Fibroblast of pulmonary artery (primary cell): Measurements from ENCODE around the gene DLGAP1.

Experiments used
- DNase-seq: peaks from one replicate; pipeline ENCODE4 v3.0.0-alpha.2; 2010; ENCODE audit warnings: low read depth
- H3K4me3 ChIP-seq: replicated peaks from 2 replicates; pipeline ENCODE4 v1.5.1; 2011; ENCODE audit warnings: low read depth, mild to moderate bottlenecking, control low read depth, low read length, moderate library complexity
- TF ChIP-seq, protein P1 (sequence below): IDR thresholded peaks from 2 replicates; pipeline ENCODE4 v1.5.1; 2011; ENCODE audit warnings: mild to moderate bottlenecking, control low read depth, low read length, inconsistent platforms; ENCODE audit errors: missing control alignments

Gene DLGAP1

DNA sequence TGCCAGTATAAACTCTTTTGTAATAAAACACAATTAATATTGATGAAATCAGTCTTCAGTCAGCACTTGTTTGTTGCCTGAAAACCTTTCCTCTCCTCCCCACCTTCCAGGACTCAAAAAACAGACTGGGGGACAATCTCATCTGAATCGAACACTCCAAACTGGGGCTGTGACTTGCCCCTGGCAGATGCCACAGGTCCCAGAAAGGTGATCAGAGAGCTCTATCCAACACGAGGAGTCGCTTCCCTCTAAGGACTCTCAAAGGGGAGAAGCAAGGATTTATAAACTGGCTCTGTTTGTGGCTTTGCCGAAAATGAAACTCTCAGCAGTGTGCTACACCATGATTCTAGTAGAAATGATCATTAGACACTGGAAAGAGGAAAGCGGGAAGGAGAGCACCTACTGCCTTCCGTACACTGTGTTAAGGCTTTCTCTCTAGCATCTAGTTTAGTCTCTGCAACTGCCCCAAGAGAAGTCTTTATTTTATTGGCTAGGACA, 805.9 kb downstream of the DLGAP1 start:
- TF ChIP-seq, protein P1, sequence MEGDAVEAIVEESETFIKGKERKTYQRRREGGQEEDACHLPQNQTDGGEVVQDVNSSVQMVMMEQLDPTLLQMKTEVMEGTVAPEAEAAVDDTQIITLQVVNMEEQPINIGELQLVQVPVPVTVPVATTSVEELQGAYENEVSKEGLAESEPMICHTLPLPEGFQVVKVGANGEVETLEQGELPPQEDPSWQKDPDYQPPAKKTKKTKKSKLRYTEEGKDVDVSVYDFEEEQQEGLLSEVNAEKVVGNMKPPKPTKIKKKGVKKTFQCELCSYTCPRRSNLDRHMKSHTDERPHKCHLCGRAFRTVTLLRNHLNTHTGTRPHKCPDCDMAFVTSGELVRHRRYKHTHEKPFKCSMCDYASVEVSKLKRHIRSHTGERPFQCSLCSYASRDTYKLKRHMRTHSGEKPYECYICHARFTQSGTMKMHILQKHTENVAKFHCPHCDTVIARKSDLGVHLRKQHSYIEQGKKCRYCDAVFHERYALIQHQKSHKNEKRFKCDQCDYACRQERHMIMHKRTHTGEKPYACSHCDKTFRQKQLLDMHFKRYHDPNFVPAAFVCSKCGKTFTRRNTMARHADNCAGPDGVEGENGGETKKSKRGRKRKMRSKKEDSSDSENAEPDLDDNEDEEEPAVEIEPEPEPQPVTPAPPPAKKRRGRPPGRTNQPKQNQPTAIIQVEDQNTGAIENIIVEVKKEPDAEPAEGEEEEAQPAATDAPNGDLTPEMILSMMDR, result no peak
- no peak for DNase-seq
- H3K4me3 ChIP-seq, result no peak overlapping the region

DNA sequence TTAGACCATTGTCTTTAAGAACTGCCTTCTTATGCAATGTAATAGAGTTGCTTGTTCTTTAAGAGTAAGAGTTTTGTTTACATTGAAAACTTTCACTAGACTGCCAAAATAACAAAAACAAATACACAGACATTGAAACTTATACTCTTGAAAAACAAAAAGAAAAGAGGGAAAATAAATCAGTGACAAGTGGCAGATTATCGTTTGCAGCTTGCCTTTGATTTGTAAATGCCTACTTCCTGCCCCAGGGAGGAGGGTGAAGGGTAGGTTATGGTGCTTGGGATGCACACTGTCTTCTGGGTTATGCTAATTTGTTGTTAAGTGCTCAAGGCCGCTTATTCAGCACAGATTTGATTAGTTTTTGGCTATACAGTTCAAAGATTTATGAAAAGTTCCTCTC, 806.5 kb downstream of the DLGAP1 start:
- DNase-seq, result no peak
- H3K4me3 ChIP-seq, result no peak overlapping the region
- TF ChIP-seq, protein P1, result no peak

DNA sequence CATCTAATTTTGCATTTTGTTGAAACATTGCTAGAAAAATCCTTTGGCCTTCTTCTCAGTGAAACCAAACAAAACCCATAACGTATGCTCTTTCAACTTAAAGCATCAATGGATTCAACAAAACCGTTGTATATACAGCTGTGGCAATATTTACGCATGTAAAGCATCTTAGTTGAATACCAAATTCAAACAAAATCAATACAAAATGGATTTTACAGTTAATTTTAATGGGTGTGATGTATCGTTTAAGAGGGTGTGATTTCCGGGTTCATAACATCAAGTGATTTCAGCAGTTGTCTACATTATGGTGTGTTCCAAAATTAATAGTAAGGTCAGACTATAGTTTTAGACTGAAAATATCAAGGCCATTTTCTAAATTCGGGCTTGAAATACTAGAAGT, 806.9 kb downstream of the DLGAP1 start:
- TF ChIP-seq, protein P1, result no peak
- DNase-seq, result no peak
- no peak overlapping the region for H3K4me3 ChIP-seq

DNA sequence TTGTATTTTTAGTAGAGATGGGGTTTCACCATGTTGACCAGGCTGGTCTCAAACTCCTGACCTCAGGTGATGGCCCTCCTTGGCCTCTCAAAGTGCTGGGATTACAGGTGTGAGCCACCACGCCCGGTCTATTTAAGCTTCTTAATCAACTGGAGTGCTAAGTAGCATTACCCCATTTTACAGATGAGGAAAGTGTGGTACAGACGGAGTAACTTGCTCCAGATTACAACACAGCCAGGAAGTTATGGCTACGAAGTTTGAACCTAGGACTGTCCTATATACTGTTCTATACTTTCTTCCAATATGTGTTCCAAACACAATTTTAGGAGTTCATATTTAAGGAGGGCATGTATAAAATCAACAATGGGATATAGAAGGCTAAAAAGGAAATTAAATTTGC, 807.5 kb downstream of the DLGAP1 start:
- TF ChIP-seq, protein P1, result no peak
- H3K4me3 ChIP-seq, result no peak overlapping the region
- DNase-seq, result no peak

DNA sequence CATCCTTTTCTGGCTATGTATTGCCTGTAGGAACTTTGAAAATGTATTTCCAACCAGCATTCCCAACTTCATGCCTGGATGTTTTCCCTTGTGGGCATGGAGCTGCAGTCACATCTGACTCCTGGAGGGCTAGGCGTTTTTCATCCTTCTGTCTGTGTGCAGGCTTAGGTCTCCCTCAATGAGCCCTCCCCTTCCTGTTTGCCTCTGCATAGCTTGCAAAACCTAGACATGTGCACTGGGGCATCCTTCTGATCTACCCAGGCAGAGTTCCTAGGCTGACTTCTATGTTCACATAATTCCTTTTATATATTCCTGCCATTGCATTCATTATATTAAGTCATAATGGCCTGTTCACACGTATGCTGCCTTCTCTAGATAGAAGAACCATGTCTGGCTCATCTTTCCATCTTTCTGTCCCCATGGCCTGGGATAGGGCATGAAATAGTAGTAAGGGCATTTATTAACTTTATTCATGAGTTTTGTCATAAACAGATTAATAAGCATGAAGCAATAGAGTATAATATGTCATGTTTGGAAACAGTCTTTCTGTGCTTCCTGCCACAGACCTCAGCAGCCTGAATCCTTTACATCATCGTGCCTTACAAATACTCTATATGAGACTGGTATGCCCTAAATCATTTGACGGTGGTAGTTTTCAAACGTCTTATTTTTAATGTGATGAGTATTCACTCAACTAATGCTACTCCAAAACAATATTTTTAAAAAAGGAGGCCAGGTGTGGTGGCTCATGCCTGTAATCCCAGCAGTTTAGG, 809.5 kb downstream of the DLGAP1 start:
- H3K4me3 ChIP-seq, result no peak overlapping the region
- TF ChIP-seq, protein P1, result no peak
- DNase-seq, result no peak

DNA sequence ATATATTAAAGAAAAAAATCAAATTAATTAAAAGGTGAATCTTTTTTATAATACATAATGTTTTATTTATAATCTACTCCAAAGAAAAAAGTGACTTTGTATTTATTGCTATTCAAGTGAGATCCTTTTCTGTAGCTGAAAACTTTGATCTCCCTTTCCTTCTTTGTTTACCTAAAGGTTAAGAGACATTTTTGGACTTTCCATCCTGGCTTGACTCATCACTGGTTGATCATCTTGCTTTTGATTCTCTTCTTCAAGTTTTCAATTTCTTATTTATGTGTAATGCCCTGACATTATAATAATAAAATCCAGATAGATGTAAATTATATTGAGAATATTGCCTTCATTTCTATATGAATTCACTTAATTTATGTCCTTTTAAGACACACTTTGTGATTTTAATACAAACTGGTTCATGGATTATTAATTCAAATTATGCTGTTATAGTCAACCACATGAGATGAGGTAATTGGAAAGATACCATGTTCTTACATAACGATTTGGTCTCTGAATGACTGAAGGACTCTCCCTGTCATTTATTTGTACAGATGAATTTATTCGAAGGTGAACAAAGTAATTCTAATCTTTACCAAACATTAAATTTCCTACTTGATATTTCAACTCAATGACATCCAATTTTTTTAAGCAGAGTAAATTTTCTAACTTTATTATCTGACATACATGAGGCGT, 820.7 kb downstream of the DLGAP1 start:
- DNase-seq, result no peak
- TF ChIP-seq, protein P1, result no peak

DNA sequence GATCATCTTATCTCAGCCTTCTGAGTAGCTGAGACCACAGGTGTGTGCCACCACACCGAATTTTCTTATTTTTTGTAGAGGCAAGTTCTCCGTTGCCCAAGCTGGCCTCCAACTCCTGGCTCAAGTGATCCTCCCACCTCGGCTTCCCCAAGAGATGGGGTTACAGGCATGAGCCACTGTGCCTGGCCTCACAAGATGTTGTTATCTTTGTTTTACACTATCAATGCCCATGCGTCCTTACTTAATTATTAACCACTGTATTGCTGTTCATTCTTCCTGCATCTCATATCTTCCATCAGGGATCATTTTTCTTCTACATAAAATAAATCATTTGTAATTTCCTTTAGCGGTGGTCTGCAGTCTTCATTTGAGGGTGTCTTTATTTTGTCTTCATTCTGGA, 823.2 kb downstream of the DLGAP1 start:
- DNase-seq, result no peak
- no peak overlapping the region for H3K4me3 ChIP-seq
- TF ChIP-seq, protein P1, result no peak

More for the DNA sequence above, 820.7 kb downstream of the DLGAP1 start:
- no peak overlapping the region for H3K4me3 ChIP-seq
